IPS DF 19.7 (cell line): ENCODE measurements around the gene OR6K2.
"Not testable (repeated sequence)": the region's sequence is repeated elsewhere in the genome, so short reads cannot be mapped to it uniquely, and the experiment has no call there.

Source experiments
- DNase-seq: peaks from one replicate; pipeline ENCODE4 v3.0.0-alpha.2; 2013; ENCODE audit warnings: low read depth, low spot score

The OR6K2 gene, protein sequence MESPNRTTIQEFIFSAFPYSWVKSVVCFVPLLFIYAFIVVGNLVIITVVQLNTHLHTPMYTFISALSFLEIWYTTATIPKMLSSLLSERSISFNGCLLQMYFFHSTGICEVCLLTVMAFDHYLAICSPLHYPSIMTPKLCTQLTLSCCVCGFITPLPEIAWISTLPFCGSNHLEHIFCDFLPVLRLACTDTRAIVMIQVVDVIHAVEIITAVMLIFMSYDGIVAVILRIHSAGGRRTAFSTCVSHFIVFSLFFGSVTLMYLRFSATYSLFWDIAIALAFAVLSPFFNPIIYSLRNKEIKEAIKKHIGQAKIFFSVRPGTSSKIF

DNA sequence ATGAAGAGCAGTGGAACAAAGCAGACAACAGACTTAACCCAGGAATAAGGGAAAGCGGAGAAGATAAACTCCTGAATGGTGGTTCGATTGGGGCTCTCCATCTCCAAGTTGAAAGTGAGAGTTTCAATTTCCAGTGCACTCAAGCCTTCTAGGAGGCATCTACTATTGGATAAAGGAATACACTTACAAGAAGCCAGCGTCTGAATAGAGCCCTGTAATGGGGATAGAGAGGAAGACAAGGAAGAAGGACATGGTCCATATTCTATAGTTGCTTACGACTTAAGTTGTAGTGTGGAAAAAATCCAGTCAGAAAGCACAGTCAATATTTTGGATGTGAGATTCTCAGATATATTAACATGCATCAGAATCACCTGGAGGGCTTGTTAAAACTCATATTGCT is at the start of gene OR6K2:
Gene OR6K2, minus strand, starts transcription at position 101 of the 400 bp plus-strand sequence. Its CDS starts 0 bp downstream, at position 101.
- DNase-seq: no peak

DNA sequence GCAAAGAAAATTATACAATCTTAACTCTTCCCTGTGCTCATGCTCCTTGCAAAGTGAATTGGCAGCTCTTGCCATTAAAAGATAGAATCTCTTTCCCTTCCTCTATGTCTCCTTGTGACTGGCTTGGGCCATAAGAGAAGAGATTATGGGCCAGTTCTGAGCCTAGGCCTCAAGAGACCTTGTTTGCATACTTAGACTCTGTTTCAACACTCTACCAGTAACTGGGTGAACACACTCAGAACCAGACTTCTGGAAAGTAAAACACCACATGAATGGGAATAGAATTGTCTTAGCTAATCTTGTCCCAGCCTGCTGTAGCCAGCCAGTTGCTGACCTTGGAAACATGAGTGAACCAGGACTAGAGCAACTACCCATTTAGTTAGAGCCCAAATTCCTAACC is 35.4 kb upstream of the OR6K2 start:
- no peak for DNase-seq

DNA sequence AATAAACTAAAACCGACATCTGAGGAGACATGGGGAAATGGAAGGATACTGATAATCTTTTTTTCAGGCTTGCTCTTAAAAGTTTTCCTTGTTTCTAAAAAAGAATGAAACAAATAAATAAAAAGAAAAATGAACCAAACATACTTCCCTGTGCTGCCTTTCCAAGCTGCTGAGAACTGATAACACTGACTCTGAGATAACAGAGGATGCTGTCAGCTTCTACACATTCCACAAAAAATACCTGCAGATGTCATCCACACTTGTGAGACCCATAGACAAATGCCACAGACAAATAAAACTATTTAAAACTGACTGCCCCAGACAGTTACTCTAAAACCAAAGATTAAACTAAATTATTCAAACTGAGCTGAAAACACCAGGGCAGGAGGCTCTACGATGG is 32.1 kb upstream of the OR6K2 start:
- DNase-seq: no peak

DNA sequence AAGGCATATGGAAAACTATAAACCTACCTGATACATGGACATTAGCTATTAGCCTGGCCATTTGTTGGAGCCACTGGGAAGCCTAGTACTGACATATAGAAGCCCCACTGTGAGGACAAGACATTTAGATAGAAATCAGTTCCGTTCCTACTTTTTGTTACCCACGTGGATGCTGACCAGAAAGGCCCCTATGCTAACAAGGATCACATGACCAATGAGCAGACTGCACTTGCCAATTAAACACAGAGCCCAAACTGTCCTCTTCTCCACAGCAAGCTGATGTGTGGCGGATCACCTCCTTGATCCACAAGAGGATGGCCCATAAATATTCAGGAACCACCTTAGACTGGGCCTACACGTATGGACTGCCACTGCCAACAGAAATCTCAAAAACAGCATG is 31.3 kb upstream of the OR6K2 start:
- no peak for DNase-seq

DNA sequence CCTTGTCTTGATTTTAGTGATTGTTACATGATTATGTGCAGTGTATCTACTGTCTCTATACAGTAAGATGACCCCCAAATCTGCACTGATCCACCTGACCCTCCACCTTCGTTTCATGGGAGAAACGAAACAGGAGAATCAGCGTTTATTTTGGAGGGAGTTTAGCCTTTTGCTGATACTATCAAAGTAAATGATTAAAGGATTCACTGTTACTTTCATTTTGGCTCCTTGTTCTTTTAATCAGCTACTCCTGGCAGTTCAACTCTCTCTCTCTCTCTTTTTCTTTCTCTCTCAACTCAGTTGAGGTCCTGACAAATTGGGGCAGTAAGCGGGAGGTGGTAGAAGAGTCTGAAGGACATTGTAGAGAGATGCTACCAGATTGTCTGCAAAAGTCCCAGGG is 30.0 kb upstream of the OR6K2 start:
- no peak for DNase-seq

DNA sequence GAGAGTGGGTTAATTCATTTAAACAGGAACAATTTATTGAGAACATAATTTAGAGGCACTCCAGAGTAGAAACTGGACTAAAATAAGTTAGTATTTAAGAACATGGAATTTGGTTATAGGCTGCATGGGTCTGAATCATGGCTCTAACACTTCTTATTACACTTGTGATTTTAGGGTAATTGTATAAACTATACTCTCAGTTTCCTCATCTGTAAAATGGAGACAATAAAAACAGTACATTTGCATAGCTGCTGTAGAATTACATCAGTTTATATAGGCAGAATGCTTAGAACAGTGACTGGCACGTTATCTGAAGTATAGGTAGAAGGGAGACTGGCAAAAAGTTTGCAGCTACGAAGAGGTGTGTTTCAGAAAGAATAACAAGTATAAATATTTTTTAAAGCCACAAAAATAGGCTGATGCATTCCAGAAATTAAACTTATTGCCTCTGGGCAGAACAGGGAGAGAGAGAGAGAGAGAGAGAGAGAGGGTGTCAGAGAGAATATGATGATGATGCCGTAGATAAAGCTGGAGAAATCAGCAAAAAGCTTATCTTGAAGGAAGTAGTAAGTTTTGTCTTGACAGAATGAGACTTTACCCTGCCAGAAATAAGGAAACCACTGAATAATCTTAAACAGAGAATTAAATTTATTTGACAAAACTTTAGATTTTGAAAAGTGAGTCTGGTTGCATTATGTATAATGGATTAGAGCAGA is 28.2 kb upstream of the OR6K2 start:
- DNase-seq: no peak

DNA sequence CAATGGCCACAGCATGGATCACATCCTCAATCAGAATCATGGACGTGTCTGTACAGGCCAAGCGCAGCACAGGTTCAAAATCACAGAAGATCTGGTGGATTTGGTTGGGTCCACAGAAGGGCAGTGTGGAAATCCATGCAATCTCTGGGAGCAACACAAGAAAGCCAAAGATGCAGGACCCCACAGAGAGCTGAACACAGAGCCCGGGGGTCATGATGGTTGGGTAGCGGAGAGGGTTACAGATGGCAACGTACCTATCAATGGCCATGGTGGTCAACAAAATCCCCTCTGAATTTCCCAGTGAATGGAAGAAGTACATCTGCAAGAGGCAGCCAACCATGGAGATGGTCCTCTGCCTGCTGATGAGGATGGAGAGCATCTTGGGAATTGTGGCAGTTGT is 24.0 kb upstream of the OR6K2 start:
- no peak for DNase-seq

DNA sequence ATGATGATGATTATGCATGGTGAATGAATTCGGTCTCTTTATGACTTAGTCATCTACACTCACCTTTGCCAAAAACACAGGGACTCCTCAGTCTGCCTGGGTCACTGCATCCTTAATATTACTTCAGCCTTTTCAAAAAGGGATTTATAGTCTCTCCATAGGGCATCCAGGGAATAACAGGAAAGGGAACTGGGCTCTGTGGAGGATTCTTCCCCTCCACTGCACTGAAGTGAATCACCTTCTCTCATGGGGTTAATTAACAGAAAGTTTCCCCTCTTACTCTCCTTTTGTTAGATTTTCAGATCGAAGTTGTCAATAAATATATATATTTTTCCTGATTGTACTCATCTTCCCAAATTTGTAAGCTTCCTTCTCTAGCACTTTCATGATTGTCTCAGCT is 20.2 kb upstream of the OR6K2 start, which contains the start of gene OR6K3:
Gene OR6K3, minus strand, starts transcription at position 101 of the 400 bp plus-strand sequence. CDS start 2,605 bp downstream, outside the sequence.
- no peak for DNase-seq

DNA sequence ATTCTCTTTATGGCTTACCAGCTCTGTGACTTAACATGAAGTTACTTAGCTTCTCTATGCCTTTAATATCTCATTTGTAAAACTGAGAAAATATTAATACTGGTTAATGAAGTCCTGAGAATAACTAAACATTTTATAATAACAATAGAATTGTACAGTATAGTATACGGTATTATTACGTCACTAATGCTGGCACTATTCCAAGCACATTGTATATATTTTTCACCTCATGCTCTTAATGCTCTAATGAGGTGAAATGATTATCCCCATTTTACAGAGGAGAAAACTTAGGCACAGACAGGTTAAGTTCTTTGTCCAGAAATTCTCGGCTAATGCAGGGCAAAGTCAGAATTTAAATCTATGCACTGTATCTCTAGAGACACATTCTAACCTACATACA is 19.2 kb upstream of the OR6K2 start:
- no peak for DNase-seq

DNA sequence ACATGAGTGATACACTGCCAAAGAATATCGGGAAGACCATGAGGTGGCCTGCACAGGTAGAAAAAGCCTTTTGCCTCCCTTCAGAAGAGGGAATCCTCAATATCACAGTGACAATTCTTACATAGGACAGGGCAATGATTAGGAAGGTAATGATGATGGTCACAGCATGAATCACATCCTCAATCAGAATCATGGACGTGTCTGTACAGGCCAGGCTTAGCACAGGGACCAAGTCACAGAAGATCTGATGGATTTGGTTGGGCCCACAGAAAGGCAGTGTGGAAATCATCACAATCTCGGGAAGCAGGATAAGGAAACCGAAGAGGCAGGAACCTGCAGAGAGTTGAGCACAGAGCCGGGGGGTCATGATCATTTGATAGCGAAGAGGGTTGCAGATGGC is 16.9 kb upstream of the OR6K2 start:
- DNase-seq: no peak

DNA sequence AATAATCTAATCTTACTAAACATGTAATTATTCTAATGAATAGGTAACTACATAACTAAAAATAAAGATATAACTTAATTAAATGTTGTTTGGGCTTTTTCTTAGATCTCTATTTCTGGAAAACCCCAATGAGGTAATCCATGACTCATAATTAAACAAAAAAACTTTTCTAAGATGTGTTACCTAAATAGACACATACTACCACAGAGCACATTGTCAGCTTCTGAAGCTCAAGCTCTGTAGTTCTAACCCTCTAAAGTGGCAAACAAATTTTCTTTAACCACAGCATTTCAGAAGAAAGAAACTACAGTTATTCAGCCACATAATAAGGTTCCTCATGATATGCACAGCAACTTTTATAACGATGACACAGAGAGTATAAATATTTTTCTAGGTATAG is 15.9 kb upstream of the OR6K2 start:
- DNase-seq: no peak

DNA sequence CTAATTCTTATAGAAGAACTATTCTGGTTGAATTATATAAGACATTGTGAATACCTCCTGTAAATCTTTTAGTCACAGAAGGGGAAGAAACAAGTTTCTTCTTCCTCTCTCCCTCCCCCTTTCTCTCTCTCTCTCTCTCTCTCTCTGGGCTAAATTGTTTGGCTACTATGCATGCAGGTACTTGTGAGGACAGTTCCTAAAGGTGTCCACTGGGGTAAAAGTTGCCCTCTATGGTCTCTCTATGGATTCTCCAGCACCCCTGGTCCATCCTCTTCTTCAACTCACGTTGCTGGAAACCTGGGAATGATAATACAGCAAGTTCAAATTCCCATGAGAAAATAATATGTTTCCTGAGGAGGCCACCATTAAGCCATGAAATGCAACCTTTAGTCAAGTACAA is 14.3 kb upstream of the OR6K2 start:
- DNase-seq: no peak

DNA sequence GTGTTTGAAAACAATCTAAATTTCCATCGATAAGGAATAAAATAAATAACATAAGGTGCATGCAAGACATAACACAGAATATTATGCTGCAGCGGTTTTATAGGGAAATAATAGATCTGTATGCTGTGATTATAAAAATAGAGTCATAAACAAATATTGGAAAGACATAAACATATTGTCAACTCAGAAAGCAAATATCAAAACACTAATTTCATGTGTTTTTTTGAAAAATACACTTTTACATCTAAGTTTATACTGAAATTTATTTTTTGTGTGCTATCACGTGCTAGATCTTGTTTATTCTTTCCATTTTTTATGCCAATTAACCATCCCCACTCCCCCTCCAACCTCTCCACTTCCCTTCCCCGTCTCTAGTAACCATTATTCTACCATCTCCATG is 10.6 kb upstream of the OR6K2 start:
- no peak for DNase-seq

DNA sequence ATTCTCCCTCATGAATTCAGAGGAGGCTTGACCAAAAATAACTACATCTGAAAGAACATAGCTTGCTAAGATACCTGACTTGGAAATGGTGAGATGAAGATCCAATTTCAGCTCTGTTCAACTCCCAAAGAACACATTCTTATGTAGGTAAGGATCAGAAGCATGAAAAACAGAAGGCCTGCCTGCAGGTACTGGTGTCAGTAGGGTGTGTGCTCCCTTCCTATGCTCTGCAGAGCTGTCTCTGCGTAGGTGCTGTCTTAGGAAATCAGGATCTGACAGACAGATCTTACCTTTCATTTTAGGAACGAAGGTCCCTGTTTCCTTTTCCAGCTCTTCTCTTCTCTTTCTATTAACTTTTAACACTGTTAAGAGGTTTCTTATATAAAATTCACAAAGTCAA is 5.6 kb upstream of the OR6K2 start:
- DNase-seq: no peak

DNA sequence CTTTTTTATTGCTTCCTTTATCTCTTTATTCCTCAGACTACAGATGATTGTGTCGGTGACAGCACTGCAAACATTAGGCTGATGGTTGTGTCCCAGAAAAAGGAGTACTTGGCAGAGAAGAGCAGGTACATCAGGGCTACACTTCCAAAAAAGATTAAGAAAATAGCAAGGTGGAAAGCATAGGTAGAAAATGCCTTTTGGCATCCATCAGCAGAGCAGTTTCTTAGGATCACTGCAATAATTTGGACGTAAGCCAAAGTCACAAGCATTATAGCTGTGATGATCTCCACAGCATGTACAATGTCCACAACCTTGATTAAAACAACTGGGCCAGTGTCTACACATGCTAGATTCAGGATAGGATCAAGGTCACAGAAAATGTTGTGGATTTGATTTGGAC is 5.9 kb downstream of the OR6K2 start:
- no peak for DNase-seq

DNA sequence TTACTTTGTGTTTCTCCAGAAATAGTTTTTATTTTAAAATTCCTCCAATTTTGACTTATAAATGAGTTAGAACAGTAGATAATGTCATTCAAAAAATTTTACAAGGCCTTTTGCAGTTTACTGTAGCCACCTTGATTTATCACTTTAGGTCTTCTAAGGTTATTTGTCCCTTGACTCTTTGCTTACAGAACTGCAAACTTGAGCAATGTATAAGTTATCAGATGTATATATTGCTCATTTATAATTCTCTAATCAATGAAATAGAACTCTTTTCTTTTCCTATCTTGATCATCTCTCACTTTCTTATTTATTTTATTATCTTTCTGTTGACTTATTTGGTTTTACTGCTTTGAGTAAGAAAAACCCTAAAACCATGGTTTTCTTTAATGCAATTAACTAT is 8.1 kb downstream of the OR6K2 start:
- no peak for DNase-seq

DNA sequence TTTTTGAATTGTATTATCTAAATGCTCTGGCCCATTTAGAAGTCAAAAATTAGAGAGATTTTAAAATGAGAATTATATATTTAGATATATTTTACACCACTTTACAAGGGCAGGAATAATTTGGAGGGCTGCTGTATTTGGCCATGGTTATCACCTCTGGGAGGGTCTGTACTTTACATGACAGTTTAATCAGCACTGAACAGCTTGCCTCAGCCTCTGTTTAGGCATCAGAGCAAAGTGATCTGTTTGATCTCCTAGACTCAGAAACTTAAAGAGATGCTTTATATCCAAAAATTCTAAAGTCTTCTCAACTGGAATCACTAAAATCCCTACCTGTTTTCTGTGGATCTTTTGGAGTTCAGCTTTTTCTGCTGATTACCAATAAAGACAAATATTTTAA is 8.5 kb downstream of the OR6K2 start:
- DNase-seq: no peak

DNA sequence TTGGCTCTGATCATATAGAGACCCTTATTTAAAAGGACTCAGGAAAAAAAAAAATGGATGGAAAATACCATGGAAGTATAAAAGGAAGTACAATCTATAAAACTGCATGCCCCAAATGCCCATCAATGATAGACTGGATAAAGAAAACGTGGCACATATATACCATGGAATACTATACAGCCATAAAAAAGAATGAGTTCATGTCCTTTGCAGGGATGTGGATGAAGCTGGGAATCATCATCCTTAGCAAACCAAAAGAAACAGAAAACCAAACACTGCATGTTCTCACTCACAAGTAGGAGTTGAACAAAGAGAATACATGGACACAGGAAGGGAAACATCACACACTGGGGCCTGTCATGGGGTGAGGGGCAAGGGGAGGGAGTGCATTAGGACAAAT is 9.3 kb downstream of the OR6K2 start:
- DNase-seq: not testable (repeated sequence)

DNA sequence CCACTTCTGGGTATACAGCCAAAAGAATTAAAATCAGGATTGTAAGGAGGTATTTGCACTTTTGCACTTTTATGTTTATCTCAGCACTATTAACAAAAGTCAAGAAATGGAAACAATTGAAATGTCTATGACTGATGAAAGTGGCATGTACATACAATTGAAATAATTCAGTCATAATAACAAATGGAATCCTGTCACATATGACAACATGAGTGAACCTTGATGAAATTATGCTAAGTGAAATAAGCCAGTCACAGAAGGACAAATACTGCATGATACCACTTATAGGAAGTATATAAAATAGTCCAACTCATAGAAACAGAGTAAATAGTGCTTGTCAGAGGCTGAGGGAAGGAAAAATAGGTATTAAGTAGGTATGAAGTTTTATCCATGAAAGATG is 10.6 kb downstream of the OR6K2 start:
- no peak for DNase-seq

DNA sequence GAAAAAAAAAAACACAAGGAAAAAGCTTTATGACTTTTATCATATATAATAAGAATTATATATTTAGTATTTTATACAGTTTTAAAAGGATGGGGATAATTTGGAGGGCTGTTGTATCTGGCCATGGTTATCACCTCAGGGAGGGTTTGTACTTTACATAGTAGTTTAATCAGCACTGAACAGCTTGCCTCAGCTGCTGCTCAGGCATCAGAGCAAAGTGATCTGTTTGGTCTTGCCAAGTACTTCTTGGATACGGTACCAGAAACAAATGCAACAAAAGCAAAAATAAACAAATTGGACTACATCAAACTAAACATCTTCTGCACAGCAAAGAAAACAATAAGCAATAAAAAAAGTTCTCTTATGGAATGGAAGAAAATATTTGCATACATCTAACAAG is 11.3 kb downstream of the OR6K2 start:
- DNase-seq: no peak

DNA sequence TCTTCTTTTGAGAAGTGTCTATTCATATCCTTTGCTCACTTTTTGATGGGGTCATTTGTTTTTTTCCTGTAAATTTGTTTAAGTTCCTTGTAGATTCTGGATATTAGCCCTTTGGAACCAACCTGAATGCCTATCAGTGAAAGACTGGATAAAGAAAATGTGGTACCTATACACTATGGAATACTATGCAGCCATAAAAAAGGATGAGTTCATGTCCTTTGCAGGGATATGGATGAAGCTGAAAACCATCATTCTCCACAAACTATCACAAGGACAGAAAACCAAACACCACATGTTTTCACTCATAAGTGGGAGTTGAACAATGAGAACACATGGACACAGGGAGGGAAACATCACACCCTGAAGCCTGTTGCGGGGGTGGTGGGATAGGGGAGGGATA is 12.1 kb downstream of the OR6K2 start:
- not testable (repeated sequence) for DNase-seq

DNA sequence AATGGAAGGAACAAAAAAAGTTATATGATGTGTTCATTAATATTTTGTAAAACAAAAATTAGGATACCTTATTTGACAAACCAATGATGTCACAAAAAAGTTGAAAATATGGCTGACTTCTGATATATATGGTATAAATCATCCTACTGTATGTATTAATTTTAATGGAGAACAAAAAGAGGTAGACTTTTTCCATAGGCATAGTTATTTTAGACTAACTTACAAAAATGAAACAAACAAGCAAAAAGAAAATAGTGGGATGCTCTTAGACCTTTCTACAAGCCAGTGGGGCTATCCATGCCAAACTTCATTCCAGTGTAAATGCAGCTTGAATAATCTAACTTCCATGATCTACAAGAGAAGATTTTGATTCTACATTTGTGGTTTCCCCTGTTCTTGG is 13.4 kb downstream of the OR6K2 start:
- DNase-seq: no peak
